NCI-H1105 (cell line): ENCODE results near the gene TSPYL4.

Source experiments
- DNase-seq: peaks from one replicate; lab custom pipeline; 2025; lab: John Stamatoyannopoulos, UW

Gene TSPYL4

GRCh38 chr6:116268589-116269293 is 14.9 kb upstream of the TSPYL4 start:
- peak; percentile 79 for DNase-seq

GRCh38 chr6:116267836-116268588 is 14.1 kb upstream of the TSPYL4 start:
- DNase-seq, result no peak

- DNase-seq, result no peak
Measured at GRCh38 chr6:116266803-116267202, 12.9 kb upstream of the TSPYL4 start.

GRCh38 chr6:116265041-116265829 is 11.4 kb upstream of the TSPYL4 start:
- DNase-seq, result peak; percentile 55

- DNase-seq, result no peak
Measured at GRCh38 chr6:116263353-116263752, 9.5 kb upstream of the TSPYL4 start.

- DNase-seq, result no peak
Measured at GRCh38 chr6:116258520-116258919, 4.6 kb upstream of the TSPYL4 start.

GRCh38 chr6:116256694-116257093 is 2.8 kb upstream of the TSPYL4 start:
- DNase-seq, result no peak

- no peak for DNase-seq
Measured at GRCh38 chr6:116255246-116255800, 1.4 kb upstream of the TSPYL4 start.

GRCh38 chr6:116254297-116255056 is 602 bp upstream of the TSPYL4 start:
- DNase-seq, result no peak

GRCh38 chr6:116253188-116253504 is 729 bp downstream of the TSPYL4 start:
- DNase-seq, result no peak

- DNase-seq, result no peak
Measured at GRCh38 chr6:116251568-116252384, 2.1 kb downstream of the TSPYL4 start.

- DNase-seq, result no peak
Measured at GRCh38 chr6:116248577-116248976, 5.3 kb downstream of the TSPYL4 start.

GRCh38 chr6:116247285-116247684 is 6.6 kb downstream of the TSPYL4 start:
- no peak for DNase-seq

- DNase-seq, result no peak
Measured at GRCh38 chr6:116246089-116246488, 7.8 kb downstream of the TSPYL4 start.

- no peak for DNase-seq
Measured at GRCh38 chr6:116244284-116244683, 9.6 kb downstream of the TSPYL4 start.

- no peak for DNase-seq
Measured at GRCh38 chr6:116239856-116240255, 14.0 kb downstream of the TSPYL4 start.

GRCh38 chr6:116239256-116239655 is 14.6 kb downstream of the TSPYL4 start:
- DNase-seq, result no peak

- no peak for DNase-seq
Measured at GRCh38 chr6:116238083-116238482, 15.8 kb downstream of the TSPYL4 start.

- DNase-seq, result no peak
Measured at GRCh38 chr6:116234689-116235088, 19.2 kb downstream of the TSPYL4 start.

- peak; percentile 84 for DNase-seq
Measured at GRCh38 chr6:116229287-116229913, 24.5 kb downstream of the TSPYL4 start.
